ENCODE measurements around the gene SFXN5.

Gene SFXN5

DNA sequence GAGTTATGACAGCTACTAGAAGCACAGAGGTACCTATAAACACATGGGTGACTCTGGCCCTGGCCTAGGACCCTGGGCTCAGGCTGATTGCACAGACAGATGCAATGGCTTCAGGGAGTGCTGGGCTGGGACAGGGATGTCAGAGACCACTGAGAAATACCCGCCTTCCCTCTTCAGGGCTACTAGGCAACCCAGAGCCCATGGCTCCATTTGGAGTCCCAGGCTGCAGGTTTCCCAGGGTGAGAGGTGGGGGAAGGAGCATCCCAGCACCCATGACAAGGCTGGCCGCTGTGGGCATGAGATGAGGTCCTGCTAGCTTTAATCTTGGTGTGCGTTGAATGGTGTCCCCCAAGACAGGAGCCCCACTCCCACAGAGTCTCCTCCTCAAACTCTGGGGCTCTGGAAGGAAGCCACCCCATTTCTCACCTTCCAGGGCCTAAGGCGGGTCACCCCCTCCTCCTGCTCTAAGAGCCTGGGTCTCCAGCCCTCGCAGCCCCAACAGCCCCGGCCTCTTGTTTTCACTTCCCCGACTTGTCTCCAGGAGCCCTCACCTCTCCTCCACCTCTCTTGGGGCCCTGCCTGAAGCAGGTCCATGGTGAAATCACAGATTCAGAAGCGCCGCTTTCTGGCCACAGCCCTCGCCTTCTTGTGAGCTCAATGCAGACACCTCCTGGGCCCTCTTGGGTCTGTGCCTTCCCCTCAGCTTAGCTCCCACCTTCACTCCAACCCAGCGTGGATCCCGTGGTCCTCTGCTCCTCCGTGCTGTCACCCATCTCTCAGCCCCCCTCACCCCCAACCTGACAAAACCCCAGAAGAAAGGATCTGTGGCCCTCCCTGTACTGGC lies 112.7 kb downstream of the SFXN5 start:
- DNase-seq (ENCODE audit: low read depth in 4 of 4, low spot score in 1 of 4), result no peak

DNA sequence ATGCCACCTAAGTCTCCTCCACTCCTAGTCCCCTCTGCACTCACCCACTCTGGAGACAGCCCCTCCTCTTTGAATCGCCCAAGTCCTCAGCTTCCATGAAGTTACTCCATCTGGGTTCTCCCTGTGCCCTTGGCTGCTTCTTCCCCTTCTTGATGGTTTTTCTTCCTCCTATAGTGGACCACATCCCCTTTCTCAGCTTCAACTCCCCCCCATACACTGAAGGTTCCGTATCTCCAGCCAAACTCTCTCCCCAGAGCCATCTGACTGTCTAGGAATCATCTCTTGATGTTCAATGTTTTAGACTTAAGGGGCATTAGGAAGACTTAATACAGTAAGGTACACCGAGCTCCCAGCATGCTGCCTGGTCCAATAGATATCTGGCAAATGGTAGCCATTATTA lies 114.6 kb downstream of the SFXN5 start:
- DNase-seq (ENCODE audit: low read depth in 4 of 4, low spot score in 1 of 4), result no peak

DNA sequence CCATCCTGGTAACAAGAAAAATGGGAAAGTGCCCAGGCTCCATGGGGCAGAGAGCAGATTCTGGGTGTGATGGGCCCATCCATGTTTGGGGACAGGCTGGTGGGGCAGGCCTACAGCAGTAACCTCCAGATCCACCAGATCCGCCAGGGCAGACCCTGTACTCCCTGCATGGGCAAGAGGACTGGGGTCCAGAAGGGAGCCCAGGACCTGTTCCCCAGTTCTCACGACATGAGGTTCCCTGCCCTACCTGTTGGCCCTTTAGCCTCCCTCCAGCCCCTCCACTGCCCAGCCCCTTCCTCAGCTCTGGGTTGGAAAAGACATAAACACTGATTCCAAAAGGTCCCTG lies 115.5 kb downstream of the SFXN5 start:
- DNase-seq (ENCODE audit: low read depth in 4 of 4, low spot score in 1 of 4), result no peak

DNA sequence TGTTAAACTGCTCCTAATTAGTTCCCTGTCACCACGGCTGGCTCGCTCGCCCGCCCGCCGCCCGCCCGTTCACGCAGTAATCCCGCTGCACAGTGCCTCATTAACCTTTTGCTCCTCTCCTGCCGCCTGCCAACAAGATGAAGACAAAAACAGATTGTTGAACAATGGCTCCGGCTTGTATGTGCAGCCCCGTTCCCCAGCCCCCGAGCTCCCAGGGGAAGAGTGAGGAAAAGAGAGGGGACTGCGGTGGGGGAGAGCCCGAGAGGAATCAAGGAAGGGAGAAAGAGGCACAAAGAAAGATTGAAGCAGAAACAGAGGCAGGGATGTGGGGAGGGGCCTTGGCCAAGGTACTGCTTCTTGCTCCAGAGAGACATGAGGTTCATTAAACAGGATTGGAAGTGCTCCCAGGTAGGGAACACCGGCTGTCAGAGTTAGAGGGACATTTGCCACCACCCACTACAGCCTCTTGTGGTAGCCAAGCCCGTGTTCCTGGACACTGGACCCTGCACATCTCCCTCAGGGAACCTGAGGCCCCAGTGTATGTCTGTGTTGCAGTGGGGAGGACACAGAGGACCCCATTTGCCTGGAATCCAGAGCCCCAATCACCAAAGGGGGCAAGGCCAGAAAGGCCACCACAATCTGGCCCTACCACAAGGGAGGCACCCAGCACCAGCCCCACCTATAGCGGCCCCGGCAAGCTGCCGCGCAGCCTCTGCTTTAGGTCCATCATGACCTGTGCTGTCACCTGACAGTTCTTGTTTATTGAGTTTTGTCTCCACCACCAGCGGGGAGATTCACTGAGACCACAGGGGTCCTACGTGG lies 116.1 kb downstream of the SFXN5 start:
- DNase-seq (ENCODE audit: low read depth in 4 of 4, low spot score in 1 of 4), result no peak

GRCh38 chr2:72954376-72955227 lies 116.9 kb downstream of the SFXN5 start:
- DNase-seq (ENCODE audit: low read depth in 4 of 4, low spot score in 1 of 4), result no peak

DNA sequence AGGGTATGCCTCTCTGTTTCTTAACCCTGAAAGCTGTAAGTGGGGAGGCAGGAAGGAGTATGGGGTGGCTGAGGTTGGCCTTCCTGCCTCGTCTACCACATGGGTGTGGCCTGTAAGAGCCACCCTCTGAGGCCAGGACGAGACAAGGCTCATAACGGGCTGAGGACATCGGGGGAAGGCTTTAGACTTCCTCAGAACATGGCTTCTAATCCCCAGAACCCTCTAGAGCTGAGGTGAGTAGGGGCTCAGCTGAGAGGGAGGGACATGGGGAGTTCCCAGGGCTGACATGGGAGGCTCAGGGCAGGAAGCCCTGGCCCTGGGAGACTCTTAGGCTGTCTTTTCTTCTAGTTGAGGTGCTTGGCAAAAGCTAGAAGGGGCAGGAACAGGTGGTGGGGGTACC lies 117.5 kb downstream of the SFXN5 start:
- no peak for DNase-seq (ENCODE audit: low read depth in 4 of 4, low spot score in 1 of 4)

GRCh38 chr2:72953528-72953927 lies 118.0 kb downstream of the SFXN5 start:
- DNase-seq (ENCODE audit: low read depth in 4 of 4, low spot score in 1 of 4), result no peak

DNA sequence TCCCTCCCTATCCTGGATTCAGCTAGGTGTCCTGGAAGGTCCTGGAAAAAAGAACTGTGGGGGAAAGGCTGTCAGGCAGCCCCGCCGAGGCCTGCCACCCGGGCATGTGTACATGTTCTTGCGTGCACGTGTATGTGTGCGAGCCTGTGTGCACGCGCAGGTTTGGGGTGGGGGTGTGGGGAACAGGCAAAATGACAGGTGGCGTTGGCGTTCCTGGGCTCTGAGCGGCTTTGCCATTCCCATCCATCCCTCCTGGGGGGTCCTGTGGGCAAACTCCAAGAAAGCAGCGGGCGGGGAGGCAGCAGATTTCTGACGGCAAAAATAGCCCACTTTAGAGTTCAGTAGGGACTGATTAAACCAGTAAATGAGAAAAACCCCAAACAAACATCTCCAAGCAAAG lies 118.6 kb downstream of the SFXN5 start:
- no peak for DNase-seq (ENCODE audit: low read depth in 4 of 4, low spot score in 1 of 4)

- no peak for DNase-seq (ENCODE audit: low read depth in 4 of 4, low spot score in 1 of 4)
Measured at GRCh38 chr2:72952110-72952823, 119.2 kb downstream of the SFXN5 start.

- DNase-seq (ENCODE audit: low read depth in 4 of 4, low spot score in 1 of 4), result no peak
Measured at GRCh38 chr2:72951303-72952095, 120.0 kb downstream of the SFXN5 start.

DNA sequence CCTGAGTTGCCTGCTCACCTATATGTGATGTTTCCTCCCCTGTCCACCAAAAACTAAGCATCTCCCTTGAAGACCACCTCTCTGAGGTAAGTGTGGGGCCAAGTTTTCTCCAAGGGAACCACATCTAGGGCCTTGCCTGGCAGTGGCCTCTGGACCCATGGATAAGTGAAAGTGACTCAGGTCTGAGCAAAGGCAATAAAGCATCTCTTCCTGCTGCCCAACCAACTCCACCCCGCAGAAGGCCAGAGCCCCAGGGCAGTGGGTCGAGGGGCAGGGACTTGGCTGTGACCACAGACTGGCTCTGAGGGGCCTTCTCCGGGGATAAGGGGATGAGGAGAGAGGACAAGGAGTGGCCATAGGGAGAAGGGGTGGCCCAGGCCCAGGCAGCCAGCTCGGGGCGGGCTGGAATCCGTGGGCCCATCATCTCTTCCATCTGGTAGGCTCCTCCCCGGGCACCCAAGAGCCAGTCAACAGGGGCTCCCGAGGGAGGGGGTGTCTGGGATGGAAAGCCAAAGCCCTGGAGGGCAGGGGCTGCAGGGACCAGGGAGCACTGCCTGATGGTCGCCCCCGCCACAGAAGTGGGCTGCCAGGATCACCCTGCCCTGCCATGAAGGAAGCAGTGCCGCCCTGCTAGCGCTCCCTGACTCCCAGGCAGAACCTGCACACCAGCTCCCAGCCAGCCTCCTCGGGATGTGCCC lies 120.8 kb downstream of the SFXN5 start:
- no peak for DNase-seq (ENCODE audit: low read depth in 4 of 4, low spot score in 1 of 4)

GRCh38 chr2:72949642-72950041 lies 121.9 kb downstream of the SFXN5 start:
- no peak for DNase-seq (ENCODE audit: low read depth in 4 of 4, low spot score in 1 of 4)

GRCh38 chr2:72949045-72949444 lies 122.5 kb downstream of the SFXN5 start:
- no peak for DNase-seq (ENCODE audit: low read depth in 4 of 4, low spot score in 1 of 4)

DNA sequence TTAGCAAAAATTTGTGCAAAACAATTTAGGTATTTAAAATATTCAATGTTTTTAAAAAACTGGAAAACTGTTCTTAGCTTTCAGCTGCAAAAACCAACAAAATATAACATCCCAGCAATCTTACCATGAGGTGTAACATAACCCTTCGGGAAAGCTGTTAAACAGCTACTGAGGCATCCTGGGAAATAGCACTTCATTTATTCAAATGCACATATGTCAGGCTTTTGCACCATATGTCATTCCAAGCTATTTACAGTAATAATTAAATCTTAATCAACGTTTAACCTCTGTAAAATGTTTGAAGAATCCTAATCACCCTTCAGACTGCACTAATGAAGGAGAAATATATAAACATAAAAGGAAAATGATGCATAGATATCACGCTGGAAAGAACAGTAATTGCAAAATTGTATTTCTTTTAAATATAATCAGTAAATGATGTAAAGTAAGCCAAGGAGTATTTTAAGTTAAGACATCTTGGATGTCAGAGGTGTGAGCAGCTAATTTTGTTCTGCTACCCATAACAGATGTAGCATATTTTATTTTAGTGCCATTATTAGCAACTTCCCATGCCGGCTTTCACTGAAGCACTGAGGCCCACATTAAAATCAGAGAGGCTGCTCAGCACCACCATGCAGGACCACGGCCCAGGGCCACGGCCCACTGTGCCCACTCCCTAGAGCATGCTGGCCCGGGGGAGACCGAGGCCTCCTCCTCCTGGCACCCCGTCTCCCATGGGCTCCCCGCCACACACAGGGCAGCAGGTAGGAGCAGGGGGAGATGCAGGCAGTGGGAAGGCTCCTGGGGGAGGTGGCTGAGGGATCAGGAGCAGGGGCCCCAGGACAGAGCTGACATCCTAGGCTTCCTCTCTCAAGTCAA lies 123.3 kb downstream of the SFXN5 start:
- no peak for DNase-seq (ENCODE audit: low read depth in 4 of 4, low spot score in 1 of 4)

- no peak for DNase-seq (ENCODE audit: low read depth in 4 of 4, low spot score in 1 of 4)
Measured at GRCh38 chr2:72946466-72946865, 125.0 kb downstream of the SFXN5 start.

DNA sequence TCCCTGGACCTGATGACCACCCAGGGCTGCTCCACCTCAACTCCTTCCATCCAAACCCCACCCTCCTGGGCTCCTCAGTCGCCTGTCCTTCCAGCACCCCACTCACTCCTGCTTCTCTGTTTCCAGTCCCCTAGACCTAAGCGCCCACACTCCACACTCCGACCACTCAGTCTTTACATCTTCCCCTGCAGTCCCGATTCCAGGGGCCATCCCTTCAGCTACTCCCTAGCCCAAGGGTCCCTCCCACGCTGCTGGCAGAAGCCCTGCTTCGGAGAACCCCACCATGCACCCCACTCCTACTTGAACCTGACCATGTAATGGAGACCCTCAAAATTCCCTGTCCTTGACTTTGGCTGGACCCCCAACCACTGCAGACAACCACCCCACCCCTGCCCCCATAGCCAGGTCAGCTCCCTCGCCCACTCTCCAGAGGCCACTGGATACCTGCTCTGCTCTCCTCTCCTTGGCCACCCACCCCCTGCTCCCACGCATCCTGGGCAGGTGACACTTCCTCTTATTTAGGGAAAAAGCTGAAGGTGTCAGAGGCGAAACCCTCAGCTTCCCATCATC lies 126.0 kb downstream of the SFXN5 start:
- DNase-seq (ENCODE audit: low read depth in 4 of 4, low spot score in 1 of 4), result no peak

- no peak for DNase-seq (ENCODE audit: low read depth in 4 of 4, low spot score in 1 of 4)
Measured at GRCh38 chr2:72944804-72945449, 126.6 kb downstream of the SFXN5 start.
